ENCODE data around the gene FRA10AC1. TPM values are rescaled to one million over a fixed set of nuclear protein-coding genes. Genes with fewer than 3 reads are reported as not detected.
"Not testable (repeated sequence)": the region's sequence is repeated elsewhere in the genome, so short reads cannot be mapped to it uniquely, and the experiment has no call there.

Gene FRA10AC1
- total and polyA plus RNA-seq, 3 experiments from 2014 or later: 7.8 to 12.7 (median 9.8) TPM

GRCh38 chr10:93697207-93697606 lies 5.2 kb downstream of the FRA10AC1 start:
- Histone ChIP-seq H3K27me3 (ENCODE audit: insufficient read depth, low read length, poor library complexity, severe bottlenecking) (no peaks in the 10 kb centered on the region), H3K4me1 (ENCODE audit: insufficient read depth, low read length) (peaks cover 12% of the 10 kb centered on the region), H3K27ac (ENCODE audit: low read depth, low read length) (no peak overlapping the region), H3K4me3 (ENCODE audit: low read length) (no peak overlapping the region), H3K36me3 (ENCODE audit: insufficient read depth, low read length) (peaks cover 22% of the 10 kb centered on the region), H3K9me3 (ENCODE audit: low read length) (no peaks in the 10 kb centered on the region)
- Mint-ChIP-seq H3K4me1 (peaks cover 23 to 42% (median 32%) of the 10 kb centered on the region in 3 donors), H3K4me3 (peak overlapping the region in 1 of 7 donors; percentile 25), H3K27ac (peak overlapping the region in 2 of 8 donors; percentile 66 to 69), H3K27me3 (no peaks in the 10 kb centered on the region), H3K9me3 (no peaks in the 10 kb centered on the region), H3K36me3 (peaks cover 0 to 53% (median 13%) of the 10 kb centered on the region in 3 donors)
- CTCF ChIA-PET: no interaction called here
- POLR2A ChIA-PET: no interaction called here
- DNase-seq: no peak

- H3K9me3 Mint-ChIP-seq; POLR2A ChIA-PET; DNase-seq; H3K27me3 Mint-ChIP-seq; H3K4me1 ChIP-seq (ENCODE audit: insufficient read depth, low read length); CTCF ChIA-PET; H3K4me3 Mint-ChIP-seq; H3K4me3 ChIP-seq (ENCODE audit: low read length); H3K27ac ChIP-seq (ENCODE audit: low read depth, low read length); H3K27me3 ChIP-seq (ENCODE audit: insufficient read depth, low read length, poor library complexity, severe bottlenecking); H3K9me3 ChIP-seq (ENCODE audit: low read length): not testable (repeated sequence)
- peaks cover 0 to 57% (median 13%) of the 10 kb centered on the region in 3 donors for H3K36me3 Mint-ChIP-seq
- peaks cover 23 to 42% (median 32%) of the 10 kb centered on the region in 3 donors for H3K4me1 Mint-ChIP-seq
- H3K36me3 ChIP-seq (ENCODE audit: insufficient read depth, low read length): peaks cover 28% of the 10 kb centered on the region
- H3K27ac Mint-ChIP-seq: peak overlapping the region in 1 of 8 donors; percentile 56
Observed at GRCh38 chr10:93696582-93696981, 5.8 kb downstream of the FRA10AC1 start.

- ChIA-PET POLR2A (interaction anchor here (0.6 kb wide), 1 partner anchor 670 kb away, joined by 3 read pairs; no protein-coding TSS in a partner anchor), CTCF (no interaction called here)
- Mint-ChIP-seq H3K9me3 (no peaks in the 10 kb centered on the region), H3K4me1 (peaks cover 20 to 42% (median 32%) of the 10 kb centered on the region in 3 donors), H3K27me3 (no peaks in the 10 kb centered on the region), H3K27ac (no peak overlapping the region), H3K36me3 (peaks cover 0 to 64% (median 13%) of the 10 kb centered on the region in 3 donors), H3K4me3 (no peak overlapping the region)
- Histone ChIP-seq H3K4me1 (ENCODE audit: insufficient read depth, low read length) (no peaks in the 10 kb centered on the region), H3K36me3 (ENCODE audit: insufficient read depth, low read length) (peaks cover 32% of the 10 kb centered on the region), H3K27me3 (ENCODE audit: insufficient read depth, low read length, poor library complexity, severe bottlenecking) (no peaks in the 10 kb centered on the region), H3K4me3 (ENCODE audit: low read length) (no peak overlapping the region), H3K27ac (ENCODE audit: low read depth, low read length) (no peak overlapping the region), H3K9me3 (ENCODE audit: low read length) (no peaks in the 10 kb centered on the region)
- DNase-seq: no peak
Observed at GRCh38 chr10:93695740-93696139, 6.7 kb downstream of the FRA10AC1 start.

- no peak overlapping the region for H3K4me3 Mint-ChIP-seq
Observed at GRCh38 chr10:93687737-93688136, 14.7 kb downstream of the FRA10AC1 start.

GRCh38 chr10:93680412-93681047 lies 21.9 kb downstream of the FRA10AC1 start:
- POLR2A ChIA-PET: no interaction called here
- DNase-seq: no peak
- Histone ChIP-seq H3K4me3 (ENCODE audit: low read length) (no peak overlapping the region), H3K9me3 (ENCODE audit: low read length) (no peaks in the 10 kb centered on the region), H3K27ac (ENCODE audit: low read depth, low read length) (no peak overlapping the region), H3K36me3 (ENCODE audit: insufficient read depth, low read length) (peaks cover 16% of the 10 kb centered on the region), H3K27me3 (ENCODE audit: insufficient read depth, low read length, poor library complexity, severe bottlenecking) (no peaks in the 10 kb centered on the region), H3K4me1 (ENCODE audit: insufficient read depth, low read length) (no peaks in the 10 kb centered on the region)
- H3K27me3 Mint-ChIP-seq: no peaks in the 10 kb centered on the region
- H3K36me3 Mint-ChIP-seq: peaks cover 3 to 44% (median 8%) of the 10 kb centered on the region in 3 donors
- no peak overlapping the region for H3K4me3 Mint-ChIP-seq
- H3K9me3 Mint-ChIP-seq: no peaks in the 10 kb centered on the region
- H3K27ac Mint-ChIP-seq: peak overlapping the region in 1 of 8 donors; percentile 17
- CTCF ChIA-PET: interaction anchor here (1.8 kb wide), 1 partner anchor 126 kb away, joined by 6 read pairs; no protein-coding TSS in a partner anchor
- H3K4me1 Mint-ChIP-seq: no peaks in the 10 kb centered on the region

More at GRCh38 chr10:93687737-93688136, 14.7 kb downstream of the FRA10AC1 start:
- no peaks in the 10 kb centered on the region for H3K27me3 ChIP-seq (ENCODE audit: insufficient read depth, low read length, poor library complexity, severe bottlenecking)
- H3K27ac Mint-ChIP-seq: no peak overlapping the region
- POLR2A ChIA-PET: no interaction called here
- no peak overlapping the region for H3K4me3 ChIP-seq (ENCODE audit: low read length)
- H3K36me3 Mint-ChIP-seq: peaks cover 0 to 65% (median 11%) of the 10 kb centered on the region in 3 donors
- H3K4me1 ChIP-seq (ENCODE audit: insufficient read depth, low read length): no peaks in the 10 kb centered on the region
- H3K9me3 Mint-ChIP-seq: no peaks in the 10 kb centered on the region
- CTCF ChIA-PET: no interaction called here
- no peaks in the 10 kb centered on the region for H3K9me3 ChIP-seq (ENCODE audit: low read length)
- no peak overlapping the region for H3K27ac ChIP-seq (ENCODE audit: low read depth, low read length)
- H3K36me3 ChIP-seq (ENCODE audit: insufficient read depth, low read length): peaks cover 15% of the 10 kb centered on the region
- H3K4me1 Mint-ChIP-seq: peaks cover 0 to 5% (median 4%) of the 10 kb centered on the region in 3 donors
- no peak for DNase-seq
- H3K27me3 Mint-ChIP-seq: no peaks in the 10 kb centered on the region

- H3K36me3 ChIP-seq (ENCODE audit: insufficient read depth, low read length): peaks cover 21% of the 10 kb centered on the region
- H3K4me3 ChIP-seq (ENCODE audit: low read length): no peak overlapping the region
- H3K27me3 ChIP-seq (ENCODE audit: insufficient read depth, low read length, poor library complexity, severe bottlenecking): no peaks in the 10 kb centered on the region
- H3K36me3 Mint-ChIP-seq: peaks cover 3 to 42% (median 15%) of the 10 kb centered on the region in 3 donors
- no peaks in the 10 kb centered on the region for H3K27me3 Mint-ChIP-seq
- H3K9me3 Mint-ChIP-seq: no peaks in the 10 kb centered on the region
- no peak overlapping the region for H3K4me3 Mint-ChIP-seq
- CTCF ChIA-PET: interaction anchor here (1.8 kb wide), 1 partner anchor 124 kb away, joined by 6 read pairs; no protein-coding TSS in a partner anchor
- POLR2A ChIA-PET: no interaction called here
- no peaks in the 10 kb centered on the region for H3K4me1 Mint-ChIP-seq
- H3K4me1 ChIP-seq (ENCODE audit: insufficient read depth, low read length): no peaks in the 10 kb centered on the region
- DNase-seq: no peak
- H3K27ac Mint-ChIP-seq: peak overlapping the region in 2 of 8 donors; percentile 66 to 69
- no peak overlapping the region for H3K27ac ChIP-seq (ENCODE audit: low read depth, low read length)
- H3K9me3 ChIP-seq (ENCODE audit: low read length): no peaks in the 10 kb centered on the region
Observed at GRCh38 chr10:93678805-93679587, 23.4 kb downstream of the FRA10AC1 start.

GRCh38 chr10:93678386-93678785 lies 24.0 kb downstream of the FRA10AC1 start:
- Mint-ChIP-seq H3K27me3 (no peaks in the 10 kb centered on the region), H3K4me3 (no peak overlapping the region), H3K27ac (peak overlapping the region in 3 of 8 donors; percentile 20 to 69 (median 66)), H3K9me3 (no peaks in the 10 kb centered on the region), H3K36me3 (peaks cover 3 to 39% (median 15%) of the 10 kb centered on the region in 3 donors), H3K4me1 (no peaks in the 10 kb centered on the region)
- CTCF ChIA-PET: no interaction called here
- peaks cover 21% of the 10 kb centered on the region for H3K36me3 ChIP-seq (ENCODE audit: insufficient read depth, low read length)
- H3K9me3 ChIP-seq (ENCODE audit: low read length): no peaks in the 10 kb centered on the region
- no peak overlapping the region for H3K4me3 ChIP-seq (ENCODE audit: low read length)
- no peak for DNase-seq
- H3K27me3 ChIP-seq (ENCODE audit: insufficient read depth, low read length, poor library complexity, severe bottlenecking): no peaks in the 10 kb centered on the region
- H3K27ac ChIP-seq (ENCODE audit: low read depth, low read length): no peak overlapping the region
- POLR2A ChIA-PET: no interaction called here
- H3K4me1 ChIP-seq (ENCODE audit: insufficient read depth, low read length): no peaks in the 10 kb centered on the region

- H3K4me3 Mint-ChIP-seq: no peak overlapping the region
- no peaks in the 10 kb centered on the region for H3K9me3 Mint-ChIP-seq
- Histone ChIP-seq H3K27ac (ENCODE audit: low read depth, low read length) (no peak overlapping the region), H3K36me3 (ENCODE audit: insufficient read depth, low read length) (peaks cover 17% of the 10 kb centered on the region), H3K9me3 (ENCODE audit: low read length) (no peaks in the 10 kb centered on the region), H3K4me1 (ENCODE audit: insufficient read depth, low read length) (no peaks in the 10 kb centered on the region), H3K27me3 (ENCODE audit: insufficient read depth, low read length, poor library complexity, severe bottlenecking) (no peaks in the 10 kb centered on the region), H3K4me3 (ENCODE audit: low read length) (no peak overlapping the region)
- H3K27ac Mint-ChIP-seq: no peak overlapping the region
- POLR2A ChIA-PET: no interaction called here
- CTCF ChIA-PET: no interaction called here
- H3K27me3 Mint-ChIP-seq: no peaks in the 10 kb centered on the region
- DNase-seq: no peak
- H3K36me3 Mint-ChIP-seq: peaks cover 5 to 62% (median 23%) of the 10 kb centered on the region in 3 donors
- peaks cover 3 to 12% (median 7%) of the 10 kb centered on the region in 3 donors for H3K4me1 Mint-ChIP-seq
Observed at GRCh38 chr10:93673791-93674190, 28.6 kb downstream of the FRA10AC1 start.

Measured in CD8-positive, alpha-beta memory T cell (primary cell).